GM18498 (cell line): ENCODE data around the gene FCRL6.

Source experiments
- ATAC-seq: cut with Tn5 transposase; IDR thresholded peaks from one replicate; pipeline ENCODE4 v1.9.1; 2021; ENCODE audit warnings: mild to moderate bottlenecking, moderate library complexity; ENCODE audit not compliant: unreplicated experiment

FCRL6 gene

DNA sequence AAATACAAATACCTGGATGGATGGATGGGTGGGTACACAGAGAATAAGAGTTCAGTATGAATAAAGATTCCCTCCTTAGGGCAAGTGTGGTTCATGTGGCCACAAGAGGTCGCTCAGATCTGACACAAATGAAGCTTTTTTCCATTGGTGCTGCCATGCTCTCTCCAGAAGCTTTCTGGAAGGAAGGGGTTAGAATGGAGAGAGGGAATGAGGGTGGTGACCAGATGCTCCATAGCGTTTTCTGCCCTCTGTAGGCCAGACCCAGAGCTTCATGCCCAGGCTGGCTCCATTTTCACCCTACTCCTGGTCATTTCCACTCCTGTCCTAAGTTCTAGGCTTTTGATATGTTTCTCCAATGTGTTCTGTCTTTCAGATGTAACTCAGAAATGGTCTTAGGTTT, 3.3 kb upstream of the FCRL6 start:
- no peak for ATAC-seq

DNA sequence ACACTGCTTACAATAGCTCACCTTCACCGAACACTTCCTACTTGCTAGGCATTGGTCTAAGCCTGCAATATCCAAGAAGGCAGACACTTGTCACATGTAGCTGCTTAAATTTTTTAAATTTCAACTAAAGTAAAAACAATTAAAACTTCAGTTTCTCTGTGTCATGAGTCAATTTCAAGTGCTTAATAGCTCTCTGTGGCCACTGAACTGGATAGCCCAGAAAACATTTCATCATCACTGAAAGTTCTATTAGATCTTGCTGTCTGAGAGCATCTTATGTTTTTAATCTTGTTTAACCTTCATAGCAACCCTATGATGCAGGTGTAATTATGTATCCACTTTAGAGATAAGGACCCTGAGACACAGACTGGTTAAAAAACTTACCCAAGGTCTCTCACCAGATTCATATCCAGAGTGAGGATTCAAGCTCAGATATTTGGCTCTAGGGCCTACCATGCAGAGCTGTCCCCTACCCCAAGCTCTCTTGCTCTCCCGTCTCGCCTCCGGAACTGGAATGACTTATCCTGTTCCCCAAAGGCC, 2.6 kb upstream of the FCRL6 start:
- no peak for ATAC-seq

DNA sequence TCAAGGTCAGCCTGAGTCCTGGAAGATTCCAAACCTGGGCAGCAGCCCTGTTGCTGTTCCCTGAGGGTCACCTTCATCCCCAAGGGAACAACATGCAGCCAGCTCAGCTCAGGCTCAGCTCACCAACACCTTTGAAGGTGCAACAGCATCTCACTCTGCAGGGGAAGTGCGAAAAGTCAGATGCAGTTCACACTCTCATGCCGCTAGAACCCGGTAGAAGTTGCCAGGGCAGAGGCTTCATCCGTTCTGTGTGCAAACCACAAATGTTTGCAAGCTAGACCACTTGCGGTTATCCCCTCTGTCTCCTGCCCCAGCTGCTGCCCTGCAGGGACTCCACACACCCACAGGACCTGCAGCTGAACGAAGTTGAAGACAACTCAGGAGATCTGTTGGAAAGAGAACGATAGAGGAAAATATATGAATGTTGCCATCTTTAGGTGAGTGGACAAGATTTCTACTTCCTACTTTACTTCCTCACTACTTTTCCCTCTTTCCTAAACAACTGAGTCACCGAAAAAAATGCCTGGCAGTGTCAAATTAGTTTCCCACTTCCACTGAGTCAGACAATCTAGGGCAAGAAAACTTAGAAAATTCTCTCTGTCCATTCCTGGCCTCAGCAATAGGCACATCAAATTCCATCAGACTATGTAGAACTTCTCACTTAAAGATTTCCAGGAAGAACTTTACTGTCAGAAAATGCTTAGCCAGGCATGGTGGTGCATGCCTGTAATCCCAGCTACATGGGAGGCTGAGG, 1.8 kb upstream of the FCRL6 start:
- ATAC-seq: peak; percentile 80

DNA sequence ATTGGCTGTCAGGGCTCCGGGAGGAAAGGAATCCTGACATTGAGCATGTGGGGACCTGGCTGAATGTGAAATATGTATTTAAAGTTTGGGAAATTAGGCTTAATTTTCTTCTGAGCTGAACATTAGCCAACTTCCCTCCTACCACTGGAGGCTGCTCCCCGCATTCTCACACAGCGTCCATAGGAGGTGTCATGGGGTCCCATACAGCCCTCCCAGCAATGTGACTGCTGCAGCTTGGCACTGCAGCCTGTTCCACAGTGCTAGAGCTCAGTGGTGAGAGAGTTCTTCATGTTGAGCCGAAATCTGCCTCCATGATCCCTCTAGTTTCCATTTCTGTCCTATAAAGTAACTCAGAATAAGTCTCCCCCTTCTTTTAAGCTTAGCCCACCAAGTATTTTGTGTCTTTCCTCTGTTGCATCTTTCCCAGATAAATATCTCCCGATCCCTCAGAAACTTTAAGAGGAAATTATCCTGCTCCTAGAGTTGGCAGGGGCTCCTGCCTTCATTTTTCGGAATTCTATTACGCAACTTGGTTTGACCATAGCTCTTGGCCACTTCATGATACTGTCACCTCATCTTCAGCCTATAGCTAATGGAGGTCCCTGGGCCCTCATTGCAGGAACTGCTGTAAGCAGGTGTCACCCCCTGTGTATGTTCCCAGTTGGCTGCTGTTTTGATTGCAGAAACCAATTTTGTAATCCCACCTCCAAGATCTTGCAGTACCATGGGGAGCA, 2.0 kb downstream of the FCRL6 start:
- no peak for ATAC-seq

DNA sequence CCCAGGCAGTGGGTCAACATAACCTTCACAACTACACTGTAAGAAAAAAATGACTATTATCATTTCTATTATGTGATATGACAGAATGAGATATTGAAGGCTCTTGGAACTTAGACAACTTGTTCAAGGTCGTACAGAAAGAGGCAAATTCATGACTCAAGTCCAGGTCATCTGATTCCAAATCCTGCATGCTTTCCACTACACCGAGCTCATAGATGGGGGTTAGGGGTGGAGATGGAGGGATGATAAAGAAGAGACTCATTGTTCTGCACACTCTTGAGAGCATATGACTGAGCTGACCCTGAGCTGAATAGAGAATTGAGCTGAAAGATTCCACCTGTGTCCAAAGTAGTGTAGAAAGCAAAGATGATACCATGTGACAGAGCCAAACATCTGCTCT, 2.8 kb downstream of the FCRL6 start:
- ATAC-seq: no peak

DNA sequence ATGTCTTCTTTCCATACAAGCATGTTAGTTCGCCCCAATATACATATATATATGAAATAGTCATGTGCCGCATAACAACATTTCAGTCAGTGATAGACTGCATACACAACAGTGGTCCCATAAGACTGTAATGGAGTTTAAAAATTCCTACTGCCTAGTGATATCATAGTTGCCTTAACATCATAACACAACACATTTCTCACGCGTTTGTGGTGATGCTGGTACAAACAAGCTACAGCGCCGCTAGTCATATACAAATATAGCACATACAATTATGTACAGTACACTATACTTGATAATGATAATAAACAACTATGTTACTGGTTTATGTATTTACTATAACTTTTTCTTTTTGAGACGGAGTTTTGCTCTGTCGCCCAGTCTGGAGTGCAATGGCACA, 13.8 kb downstream of the FCRL6 start:
- ATAC-seq: no peak

DNA sequence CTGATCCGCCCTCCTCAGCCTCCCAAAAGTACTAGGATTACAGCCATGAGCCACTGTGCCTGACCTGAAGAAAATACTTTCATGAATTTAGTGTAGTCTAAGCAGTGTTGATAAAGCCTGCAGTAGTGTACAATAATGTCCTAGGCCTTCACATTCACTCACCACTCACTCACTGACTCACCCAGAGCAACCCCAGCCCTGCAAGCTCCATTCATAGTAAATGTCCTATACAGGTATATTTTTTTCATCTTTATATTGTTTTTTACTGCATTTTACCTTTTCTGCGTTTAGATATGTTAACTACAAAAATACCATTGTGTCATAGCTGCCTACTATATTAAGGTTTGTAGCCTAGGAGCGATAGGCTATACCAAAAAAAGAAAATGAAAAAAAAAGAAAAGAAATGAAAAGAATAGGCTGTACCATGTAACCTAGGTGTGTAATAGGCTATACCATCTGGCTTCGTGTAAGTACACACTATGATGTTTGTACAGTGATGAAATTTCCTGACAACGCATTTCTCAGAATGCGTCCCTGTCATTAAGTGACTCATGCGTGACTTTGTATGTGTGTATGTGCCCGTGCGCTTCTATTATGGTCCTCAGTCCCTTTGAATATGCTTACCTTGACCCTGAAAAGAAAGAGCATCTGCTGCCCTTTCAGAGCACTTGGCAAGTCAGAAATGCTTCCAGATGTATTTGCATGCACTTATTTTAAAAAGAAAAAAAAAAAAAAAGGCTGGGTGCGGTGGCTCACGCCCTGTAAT, 15.3 kb downstream of the FCRL6 start:
- ATAC-seq: no peak

DNA sequence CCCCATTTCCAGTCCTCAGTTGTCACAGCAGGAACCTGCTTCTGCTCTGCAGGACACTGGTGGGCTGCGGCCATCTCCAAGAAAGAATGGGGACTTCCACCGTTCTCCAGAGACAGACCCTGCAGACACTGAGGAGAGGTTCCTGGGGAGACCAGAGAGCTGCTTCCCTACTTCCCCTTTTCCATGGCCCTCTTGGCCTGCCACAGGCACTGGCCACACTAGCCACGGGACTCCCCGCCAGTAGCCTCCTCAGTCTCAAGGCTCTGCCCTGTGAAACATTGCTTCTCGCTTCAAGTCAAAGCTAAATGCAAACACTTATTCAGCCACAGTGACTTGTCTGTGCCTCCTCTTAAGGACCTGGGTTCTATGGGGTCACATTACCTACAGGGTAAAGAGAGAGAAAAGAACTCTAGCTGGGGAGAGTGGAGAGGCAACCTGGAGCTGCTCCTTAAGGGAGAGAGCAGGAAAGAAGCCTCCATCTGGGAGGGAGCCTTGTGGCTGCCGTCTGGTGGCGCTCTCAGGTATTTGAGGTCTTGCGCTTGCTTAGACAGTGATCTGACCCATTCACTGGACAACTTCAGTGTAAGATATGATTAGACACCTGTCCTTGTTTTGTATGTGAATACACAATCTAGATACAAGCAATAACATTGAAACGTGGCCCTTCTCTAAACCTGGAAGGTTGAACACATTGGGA, 19.2 kb downstream of the FCRL6 start:
- no peak for ATAC-seq

DNA sequence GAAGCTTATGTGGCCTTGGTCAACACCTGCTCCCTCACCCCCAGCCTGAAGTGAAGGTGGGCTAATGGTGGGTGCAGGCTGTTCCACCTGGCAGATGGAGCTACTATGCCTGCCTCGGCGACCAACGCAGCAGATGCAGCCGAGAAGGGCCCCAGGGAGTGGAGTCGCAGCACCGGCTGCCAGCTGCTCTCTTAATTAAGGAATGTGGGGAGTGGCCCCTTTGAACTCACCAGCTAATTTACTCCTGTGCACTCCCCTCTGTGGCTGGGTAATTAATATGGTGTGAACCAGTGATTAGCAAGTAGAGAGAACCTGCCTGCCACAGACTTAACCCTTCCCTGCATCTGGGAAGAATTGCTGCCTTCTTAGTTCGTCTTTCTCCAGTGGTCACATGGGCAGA, 21.2 kb downstream of the FCRL6 start:
- no peak for ATAC-seq

DNA sequence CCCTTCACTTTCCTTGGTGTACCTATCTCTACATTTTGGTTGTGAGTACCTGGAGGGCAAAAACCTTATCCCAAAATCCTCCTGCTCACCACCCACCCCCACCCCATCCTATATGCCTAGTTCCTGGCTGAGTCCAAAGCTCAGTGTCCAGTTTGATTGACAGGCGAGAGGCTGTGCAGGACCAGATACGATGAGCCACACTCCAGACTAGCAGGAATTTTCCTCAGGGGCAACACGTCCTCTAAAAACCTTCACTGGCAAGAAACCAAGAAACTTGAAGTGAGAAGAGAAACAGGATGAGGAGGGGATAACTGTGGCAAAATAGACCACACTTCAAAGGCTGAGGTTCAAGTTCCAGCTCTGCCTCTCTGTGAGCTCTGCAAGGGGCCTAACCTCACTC, 23.4 kb downstream of the FCRL6 start:
- ATAC-seq: no peak

DNA sequence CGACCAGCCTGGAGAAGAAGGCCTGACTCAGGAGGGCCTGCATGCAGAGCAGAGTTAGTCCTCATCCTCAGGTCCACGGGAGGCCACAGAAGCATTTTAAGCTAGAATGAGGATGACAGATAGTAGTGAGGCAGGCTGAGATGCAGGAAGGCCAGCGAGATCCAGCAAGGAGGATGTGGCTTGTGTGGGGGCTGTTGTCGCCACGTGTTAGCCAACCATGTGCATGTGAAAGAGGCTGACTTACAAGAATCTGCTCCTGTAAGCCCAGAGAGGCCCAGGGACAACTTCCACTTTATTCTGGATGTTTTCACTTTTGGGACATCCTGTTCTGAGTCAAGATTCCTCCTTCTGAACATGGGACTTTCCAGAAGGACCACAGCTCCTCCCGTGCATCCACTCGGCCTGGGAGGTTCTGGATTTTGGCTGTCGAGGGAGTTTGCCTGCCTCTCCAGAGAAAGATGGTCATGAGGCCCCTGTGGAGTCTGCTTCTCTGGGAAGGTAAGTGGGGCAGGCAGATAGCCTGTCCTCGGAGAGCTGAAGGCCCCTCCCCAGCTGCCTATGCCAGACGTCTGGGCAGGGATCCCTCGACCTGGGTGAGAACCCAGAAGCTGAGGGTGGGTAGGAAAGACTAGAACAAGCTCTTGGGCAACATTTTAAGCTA, 24.4 kb downstream of the FCRL6 start, which contains the start of gene SLAMF8:
TSS of gene SLAMF8 (plus strand) at position 433 of the 661 bp plus-strand sequence. CDS start at position 459, 26 bp downstream.
- ATAC-seq: peak; percentile 59

DNA sequence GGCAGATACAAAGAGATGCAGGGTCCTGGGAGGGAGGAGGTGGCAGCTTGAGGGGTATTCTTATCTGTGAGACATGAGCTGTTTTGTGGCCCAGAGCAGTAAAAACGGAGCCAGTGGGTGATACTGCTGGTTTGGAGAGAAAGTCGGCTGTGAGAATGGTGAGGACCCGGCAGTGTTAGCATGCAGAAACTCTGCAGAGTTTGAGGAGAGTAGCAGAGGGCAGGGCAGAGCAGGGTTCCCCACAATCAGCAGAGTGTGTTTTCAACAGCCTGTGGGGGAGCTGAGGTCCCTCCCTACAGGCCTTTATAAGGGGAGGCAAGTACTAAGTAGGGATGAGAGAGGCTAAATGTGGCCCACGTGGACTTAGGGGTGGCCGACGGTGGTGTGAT, 24.9 kb downstream of the FCRL6 start:
- no peak for ATAC-seq

DNA sequence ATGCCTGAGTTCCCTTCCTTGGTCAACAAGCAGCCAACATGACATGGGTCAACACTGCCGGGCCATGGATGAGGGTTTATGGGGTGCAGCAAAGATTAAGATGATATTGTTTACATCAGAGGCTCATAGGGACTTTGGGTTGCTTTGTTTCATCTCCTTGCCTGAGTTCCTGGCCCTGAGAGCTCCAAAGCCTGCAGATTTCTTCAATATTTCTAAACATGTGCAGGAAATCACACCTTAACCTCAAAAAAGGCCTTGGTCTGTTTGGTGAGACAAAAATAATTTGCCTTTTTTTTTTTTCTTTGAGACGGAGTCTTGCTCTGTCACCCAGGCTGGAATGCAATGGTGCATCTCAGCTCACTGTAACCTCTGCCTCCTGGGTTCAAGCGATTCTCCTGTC, 25.4 kb downstream of the FCRL6 start:
- ATAC-seq: no peak

DNA sequence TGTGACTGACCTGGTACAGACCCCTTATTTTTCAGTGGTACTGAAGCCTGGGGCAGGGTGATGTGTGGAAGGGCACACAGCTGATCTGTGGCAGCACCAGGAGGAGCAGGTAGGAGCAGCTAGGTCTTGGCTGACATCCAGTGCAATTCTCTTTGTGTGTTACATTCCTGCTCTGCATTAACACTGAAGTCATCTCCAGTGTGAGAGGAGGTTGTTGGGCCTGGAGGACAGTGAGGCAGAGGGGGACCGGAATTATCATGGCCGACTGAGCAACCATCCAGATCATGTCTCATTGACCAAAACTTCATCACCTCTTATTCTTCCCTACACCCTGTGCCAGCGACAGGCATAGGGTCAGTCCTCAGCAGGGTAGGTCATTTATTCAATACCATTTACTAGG, 26.0 kb downstream of the FCRL6 start:
- ATAC-seq: no peak

DNA sequence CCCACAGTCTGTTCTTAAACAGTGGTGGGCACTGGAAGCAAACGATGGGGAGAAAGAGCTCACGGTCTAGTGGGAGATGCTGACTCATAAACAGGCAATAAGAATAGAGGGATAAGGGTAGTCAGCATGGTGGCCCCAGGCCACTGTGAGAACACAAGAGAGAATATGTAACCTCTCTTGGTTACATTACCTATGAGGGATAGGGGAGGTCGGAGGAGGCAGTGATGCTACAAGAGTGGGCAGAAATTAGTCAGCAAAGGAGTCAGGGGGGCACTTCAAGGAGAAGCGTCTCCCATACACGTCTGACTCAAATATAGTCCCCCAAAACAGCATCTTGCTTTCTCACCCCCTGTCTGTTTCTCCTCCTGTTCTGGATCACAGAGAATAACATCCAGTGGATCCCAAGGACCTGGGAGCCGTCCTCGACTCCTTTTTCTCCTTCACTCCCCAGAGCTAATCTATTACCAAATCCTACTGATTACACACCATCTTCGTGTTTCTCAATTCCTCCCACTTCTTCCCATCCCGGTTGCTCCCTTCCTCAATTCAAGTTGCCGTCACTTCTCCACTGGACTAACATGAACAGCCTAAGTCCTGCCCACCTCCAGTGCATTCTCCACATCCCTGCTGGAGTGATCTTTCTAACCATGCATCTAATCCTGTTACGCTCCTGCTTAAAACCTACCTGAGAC, 26.6 kb downstream of the FCRL6 start:
- ATAC-seq: no peak

DNA sequence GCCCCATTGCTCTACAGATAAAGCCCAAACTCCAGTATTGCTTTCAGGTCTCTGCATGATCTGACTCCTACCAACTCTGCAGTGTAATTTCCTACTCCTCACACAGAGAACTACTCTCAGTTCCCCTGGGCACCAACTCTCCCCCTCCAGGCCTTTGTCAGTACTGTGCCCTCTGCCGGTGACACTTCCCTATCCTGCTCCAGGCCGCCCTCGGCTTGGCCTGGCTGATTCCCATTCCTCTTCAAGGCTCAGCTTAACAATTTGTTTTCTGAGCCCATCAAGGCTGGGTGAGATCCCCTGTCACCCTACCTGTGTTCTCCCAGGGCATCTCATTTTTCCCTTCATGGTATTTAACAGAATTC, 27.1 kb downstream of the FCRL6 start:
- ATAC-seq: peak; percentile 74

DNA sequence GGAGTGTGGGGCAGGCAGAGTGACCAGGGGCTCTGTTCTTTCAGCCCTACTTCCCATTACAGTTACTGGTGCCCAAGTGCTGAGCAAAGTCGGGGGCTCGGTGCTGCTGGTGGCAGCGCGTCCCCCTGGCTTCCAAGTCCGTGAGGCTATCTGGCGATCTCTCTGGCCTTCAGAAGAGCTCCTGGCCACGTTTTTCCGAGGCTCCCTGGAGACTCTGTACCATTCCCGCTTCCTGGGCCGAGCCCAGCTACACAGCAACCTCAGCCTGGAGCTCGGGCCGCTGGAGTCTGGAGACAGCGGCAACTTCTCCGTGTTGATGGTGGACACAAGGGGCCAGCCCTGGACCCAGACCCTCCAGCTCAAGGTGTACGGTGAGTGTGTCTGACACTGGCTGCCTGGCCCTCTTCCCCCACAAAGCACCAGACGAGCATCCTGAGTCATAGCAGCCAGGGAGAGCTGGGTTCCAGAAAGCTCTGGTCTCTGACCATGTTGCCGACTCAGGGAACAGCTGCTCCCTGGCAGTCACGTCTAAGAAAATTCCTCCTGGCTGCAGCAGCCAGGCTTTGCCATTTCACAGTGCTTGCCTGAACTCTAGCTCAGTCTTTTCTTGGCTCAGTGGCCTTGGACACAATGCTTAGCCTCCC, 27.8 kb downstream of the FCRL6 start:
- ATAC-seq: no peak

DNA sequence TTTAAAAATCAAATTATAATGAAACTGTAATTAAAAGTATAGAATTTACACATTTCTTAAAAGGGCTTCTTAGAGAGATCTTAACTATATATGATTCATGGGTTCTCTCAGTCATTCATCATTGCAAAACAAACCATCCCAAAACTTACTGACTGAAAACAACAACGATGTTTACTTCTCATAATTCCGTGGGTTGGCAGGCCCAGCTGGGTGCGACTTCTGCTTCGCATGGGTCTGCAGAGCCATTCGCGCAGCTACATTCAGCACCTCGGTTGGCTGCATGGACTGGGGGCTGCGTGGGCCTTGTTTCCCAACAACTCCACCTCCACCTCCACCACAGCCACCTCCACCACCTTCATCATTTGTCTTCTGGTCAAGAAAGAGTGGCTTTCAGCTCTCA, 28.6 kb downstream of the FCRL6 start:
- no peak for ATAC-seq

DNA sequence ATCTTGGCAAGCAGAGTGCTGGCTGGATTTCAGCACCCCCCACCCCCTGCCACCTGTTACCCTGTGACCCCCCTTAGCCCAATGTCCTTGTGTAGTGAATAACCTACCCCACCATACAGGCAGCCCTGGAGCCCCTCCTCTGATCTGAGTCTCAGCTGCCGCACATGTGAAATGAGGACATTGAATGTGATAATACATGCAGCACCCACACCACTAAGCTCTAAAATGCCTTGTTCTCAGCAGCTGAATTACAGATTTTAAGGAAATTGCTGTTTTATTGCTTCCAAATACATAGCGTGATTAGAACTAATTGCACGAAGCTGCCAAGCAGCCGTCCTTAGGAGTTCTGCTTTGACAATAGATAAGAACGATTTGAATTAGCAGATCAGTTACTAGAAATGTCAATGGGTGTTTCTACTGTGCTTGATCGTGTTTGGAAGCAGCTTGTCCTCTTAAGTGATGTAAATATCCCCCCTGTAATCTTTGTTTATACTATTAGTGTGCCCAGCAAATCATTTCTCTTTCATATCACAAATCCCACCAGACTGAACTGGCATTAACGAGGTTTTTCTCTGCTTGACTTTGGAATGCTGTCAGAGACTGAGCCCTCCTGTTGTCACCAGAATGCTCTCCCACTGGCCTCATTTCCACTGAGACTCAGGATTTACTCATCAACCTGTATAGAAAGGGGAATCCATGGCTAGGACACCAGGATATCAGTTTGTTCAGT, 29.4 kb downstream of the FCRL6 start:
- ATAC-seq: no peak
